Measurements from ENCODE around the gene C17orf114.

Gene C17orf114

GRCh38 chr17:4815043-4815675 is 13.0 kb upstream of the C17orf114 start:
- H4K20me1 ChIP-seq (ENCODE audit: insufficient read depth), result no peaks in the 10 kb centered on the region
- no peak overlapping the region for H3K9ac ChIP-seq (ENCODE audit: low read length)
- H3K27ac ChIP-seq (ENCODE audit: low read length), result no peak overlapping the region
- H3K9me2 ChIP-seq (ENCODE audit: insufficient read depth, low read length), result no peaks in the 10 kb centered on the region
- no peaks in the 10 kb centered on the region for H3K36me3 ChIP-seq (ENCODE audit: insufficient read depth, low read length)
- H3K9me3 ChIP-seq (ENCODE audit: low read length), result no peaks in the 10 kb centered on the region
- H3K4me2 ChIP-seq (ENCODE audit: low read length), result no peak overlapping the region
- H3F3A ChIP-seq (ENCODE audit: insufficient read depth, low read length, poor library complexity, severe bottlenecking), result no peaks in the 10 kb centered on the region
- no peak overlapping the region for H2AFZ ChIP-seq (ENCODE audit: low read depth, low read length)
- TF ChIP-seq RAD21 (conservative IDR thresholded peaks at IDR 0.05), result no peak
- TF ChIP-seq EZH2 (IDR thresholded peaks at IDR 0.05; ENCODE audit: borderline replicate concordance, insufficient read depth, low read length, poor library complexity, severe bottlenecking), result no peak
- TF ChIP-seq, protein P1, sequence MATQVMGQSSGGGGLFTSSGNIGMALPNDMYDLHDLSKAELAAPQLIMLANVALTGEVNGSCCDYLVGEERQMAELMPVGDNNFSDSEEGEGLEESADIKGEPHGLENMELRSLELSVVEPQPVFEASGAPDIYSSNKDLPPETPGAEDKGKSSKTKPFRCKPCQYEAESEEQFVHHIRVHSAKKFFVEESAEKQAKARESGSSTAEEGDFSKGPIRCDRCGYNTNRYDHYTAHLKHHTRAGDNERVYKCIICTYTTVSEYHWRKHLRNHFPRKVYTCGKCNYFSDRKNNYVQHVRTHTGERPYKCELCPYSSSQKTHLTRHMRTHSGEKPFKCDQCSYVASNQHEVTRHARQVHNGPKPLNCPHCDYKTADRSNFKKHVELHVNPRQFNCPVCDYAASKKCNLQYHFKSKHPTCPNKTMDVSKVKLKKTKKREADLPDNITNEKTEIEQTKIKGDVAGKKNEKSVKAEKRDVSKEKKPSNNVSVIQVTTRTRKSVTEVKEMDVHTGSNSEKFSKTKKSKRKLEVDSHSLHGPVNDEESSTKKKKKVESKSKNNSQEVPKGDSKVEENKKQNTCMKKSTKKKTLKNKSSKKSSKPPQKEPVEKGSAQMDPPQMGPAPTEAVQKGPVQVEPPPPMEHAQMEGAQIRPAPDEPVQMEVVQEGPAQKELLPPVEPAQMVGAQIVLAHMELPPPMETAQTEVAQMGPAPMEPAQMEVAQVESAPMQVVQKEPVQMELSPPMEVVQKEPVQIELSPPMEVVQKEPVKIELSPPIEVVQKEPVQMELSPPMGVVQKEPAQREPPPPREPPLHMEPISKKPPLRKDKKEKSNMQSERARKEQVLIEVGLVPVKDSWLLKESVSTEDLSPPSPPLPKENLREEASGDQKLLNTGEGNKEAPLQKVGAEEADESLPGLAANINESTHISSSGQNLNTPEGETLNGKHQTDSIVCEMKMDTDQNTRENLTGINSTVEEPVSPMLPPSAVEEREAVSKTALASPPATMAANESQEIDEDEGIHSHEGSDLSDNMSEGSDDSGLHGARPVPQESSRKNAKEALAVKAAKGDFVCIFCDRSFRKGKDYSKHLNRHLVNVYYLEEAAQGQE (IDR thresholded peaks at IDR 0.05; ENCODE audit: borderline replicate concordance), result no peak
- no peak for TF ChIP-seq TAF1 (IDR thresholded peaks at IDR 0.05; ENCODE audit: low read depth)
- no peak for TF ChIP-seq EP300 (conservative IDR thresholded peaks at IDR 0.05; ENCODE audit: poor library complexity, severe bottlenecking)
- TF ChIP-seq SMC3 (conservative IDR thresholded peaks at IDR 0.05; ENCODE audit: poor library complexity), result no peak
- TF ChIP-seq MXI1 (conservative IDR thresholded peaks at IDR 0.05; ENCODE audit: poor library complexity, severe bottlenecking), result no peak
- TF ChIP-seq CTCF (IDR thresholded peaks at IDR 0.05; ENCODE audit: poor library complexity, severe bottlenecking), result no peak
- no peak for TF ChIP-seq POLR2AphosphoS5 (IDR thresholded peaks at IDR 0.05)
- no peaks in the 10 kb centered on the region for H3K79me2 ChIP-seq (replicated peaks; ENCODE audit: insufficient read depth, low read length)
- H3K4me3 ChIP-seq (ENCODE audit: low read length), result no peak overlapping the region
- H3K27me3 ChIP-seq (ENCODE audit: insufficient read depth, low read depth, low read length), result no peaks in the 10 kb centered on the region

GRCh38 chr17:4812690-4813089 is 10.6 kb upstream of the C17orf114 start:
- H3K27ac ChIP-seq (ENCODE audit: low read length), result no peak overlapping the region
- no peaks in the 10 kb centered on the region for H3K36me3 ChIP-seq (ENCODE audit: insufficient read depth, low read length)
- H3K4me3 ChIP-seq (ENCODE audit: low read length), result no peak overlapping the region
- H3K27me3 ChIP-seq (ENCODE audit: insufficient read depth, low read depth, low read length), result peaks cover 1% of the 10 kb centered on the region
- H3K9me2 ChIP-seq (ENCODE audit: insufficient read depth, low read length), result no peaks in the 10 kb centered on the region
- TF ChIP-seq POLR2AphosphoS5 (IDR thresholded peaks at IDR 0.05) (no peak), MXI1 (conservative IDR thresholded peaks at IDR 0.05; ENCODE audit: poor library complexity, severe bottlenecking) (no peak), CTCF (IDR thresholded peaks at IDR 0.05; ENCODE audit: poor library complexity, severe bottlenecking) (no peak), TAF1 (IDR thresholded peaks at IDR 0.05; ENCODE audit: low read depth) (no peak), EZH2 (IDR thresholded peaks at IDR 0.05; ENCODE audit: borderline replicate concordance, insufficient read depth, low read length, poor library complexity, severe bottlenecking) (no peak), RAD21 (conservative IDR thresholded peaks at IDR 0.05) (no peak), SMC3 (conservative IDR thresholded peaks at IDR 0.05; ENCODE audit: poor library complexity) (no peak), EP300 (conservative IDR thresholded peaks at IDR 0.05; ENCODE audit: poor library complexity, severe bottlenecking) (no peak)
- TF ChIP-seq, protein P1 (IDR thresholded peaks at IDR 0.05; ENCODE audit: borderline replicate concordance), result no peak
- H2AFZ ChIP-seq (ENCODE audit: low read depth, low read length), result no peak overlapping the region
- no peaks in the 10 kb centered on the region for H3K9me3 ChIP-seq (ENCODE audit: low read length)
- H3F3A ChIP-seq (ENCODE audit: insufficient read depth, low read length, poor library complexity, severe bottlenecking), result no peaks in the 10 kb centered on the region
- no peaks in the 10 kb centered on the region for H4K20me1 ChIP-seq (ENCODE audit: insufficient read depth)
- H3K79me2 ChIP-seq (replicated peaks; ENCODE audit: insufficient read depth, low read length), result no peaks in the 10 kb centered on the region
- no peak overlapping the region for H3K4me2 ChIP-seq (ENCODE audit: low read length)
- H3K9ac ChIP-seq (ENCODE audit: low read length), result no peak overlapping the region

Data from neural cell (in vitro differentiated cells).